Activated naive CD4-positive, alpha-beta T cell treated with anti-CD3 and anti-CD28 coated beads, Interleukin-2, amount 50 U/mL, for 24 hours (primary cell): ENCODE measurements around the gene IGF1R.

Experiments used
- H3K27ac Mint-ChIP-seq: one replicate; pipeline ENCODE4 v1.8.0; 2021; ENCODE audit warnings: mild to moderate bottlenecking, mixed read lengths
- H3K27me3 Mint-ChIP-seq: one replicate; pipeline ENCODE4 v1.8.0; 2021; ENCODE audit warnings: mixed read lengths
- H3K36me3 Mint-ChIP-seq: one replicate; pipeline ENCODE4 v1.8.0; 2021; ENCODE audit warnings: mixed read lengths
- H3K4me1 Mint-ChIP-seq: one replicate; pipeline ENCODE4 v1.8.0; 2021; ENCODE audit warnings: mixed read lengths
- H3K4me3 Mint-ChIP-seq: one replicate; pipeline ENCODE4 v1.8.0; 2021; ENCODE audit warnings: mild to moderate bottlenecking, mixed read lengths
- H3K9me3 Mint-ChIP-seq: one replicate; pipeline ENCODE4 v1.8.0; 2021; ENCODE audit warnings: mixed read lengths

IGF1R gene

DNA sequence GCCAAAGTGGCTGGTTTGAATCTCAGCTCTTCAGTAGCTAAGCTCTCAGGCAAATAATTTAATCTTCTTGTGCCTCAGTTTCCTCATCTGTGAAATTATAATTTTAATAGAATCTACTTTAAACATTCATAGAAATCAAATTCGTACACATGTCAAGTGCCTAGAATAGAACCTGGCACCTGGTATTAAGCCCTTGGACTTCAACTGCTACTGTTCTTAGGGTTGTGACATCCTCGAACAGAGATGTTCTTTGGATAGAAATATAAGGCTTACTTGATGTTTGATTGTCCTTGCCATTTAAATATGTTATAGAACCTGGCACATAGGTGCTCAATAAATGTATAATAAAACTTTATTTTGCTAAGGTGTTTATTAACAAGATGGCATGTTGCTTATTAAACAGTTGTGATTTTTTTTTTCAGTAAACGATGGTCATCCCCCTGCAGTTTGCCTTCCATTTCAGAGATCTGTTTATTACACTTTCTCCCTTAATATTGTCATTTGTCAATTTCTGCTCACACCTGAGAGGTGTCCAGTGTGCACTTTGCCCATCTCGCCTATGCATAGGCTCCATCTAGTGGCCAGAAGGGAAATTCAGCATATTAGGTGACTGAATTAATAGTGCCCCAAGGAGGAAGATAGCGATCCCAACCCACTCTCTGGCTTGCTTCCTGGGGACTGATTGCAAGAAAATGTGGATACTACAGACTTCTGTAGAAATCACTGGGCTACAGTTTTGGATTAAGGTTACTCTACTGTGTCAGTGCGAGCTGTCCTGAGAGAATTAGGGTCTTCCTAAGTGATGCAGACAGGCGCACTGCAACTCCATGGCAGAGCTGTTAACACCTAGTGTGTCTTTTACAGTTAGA is 10.7 kb downstream of the IGF1R start:
- peaks cover 80% of the 10 kb centered on the region for H3K4me1 Mint-ChIP-seq
- no peak overlapping the region for H3K27ac Mint-ChIP-seq
- H3K27me3 Mint-ChIP-seq = no peaks in the 10 kb centered on the region
- no peaks in the 10 kb centered on the region for H3K9me3 Mint-ChIP-seq
- H3K4me3 Mint-ChIP-seq = no peak overlapping the region
- no peaks in the 10 kb centered on the region for H3K36me3 Mint-ChIP-seq

DNA sequence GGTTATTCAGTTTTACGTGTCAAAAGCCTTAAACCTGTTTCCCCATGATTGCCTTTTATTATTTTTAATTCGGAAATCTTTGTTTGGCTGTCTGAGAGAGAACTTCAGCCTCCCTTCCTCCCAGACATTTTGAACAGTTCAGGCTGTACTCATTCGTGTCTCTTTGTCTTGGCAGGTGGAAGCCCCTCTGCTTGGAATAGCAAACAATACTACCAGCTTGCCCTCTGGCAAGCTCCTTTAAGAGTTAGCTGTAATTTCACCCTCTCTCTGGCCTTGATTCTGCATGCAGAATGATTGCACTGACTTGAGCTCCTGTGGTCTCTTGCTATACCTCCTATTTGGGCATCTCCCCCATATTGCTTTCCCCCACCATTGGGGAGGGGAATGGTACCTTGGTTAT is 11.7 kb downstream of the IGF1R start:
- H3K4me1 Mint-ChIP-seq = peaks cover 75% of the 10 kb centered on the region
- no peaks in the 10 kb centered on the region for H3K9me3 Mint-ChIP-seq
- H3K27ac Mint-ChIP-seq = no peak overlapping the region
- H3K36me3 Mint-ChIP-seq = no peaks in the 10 kb centered on the region
- H3K4me3 Mint-ChIP-seq = no peak overlapping the region
- no peaks in the 10 kb centered on the region for H3K27me3 Mint-ChIP-seq

DNA sequence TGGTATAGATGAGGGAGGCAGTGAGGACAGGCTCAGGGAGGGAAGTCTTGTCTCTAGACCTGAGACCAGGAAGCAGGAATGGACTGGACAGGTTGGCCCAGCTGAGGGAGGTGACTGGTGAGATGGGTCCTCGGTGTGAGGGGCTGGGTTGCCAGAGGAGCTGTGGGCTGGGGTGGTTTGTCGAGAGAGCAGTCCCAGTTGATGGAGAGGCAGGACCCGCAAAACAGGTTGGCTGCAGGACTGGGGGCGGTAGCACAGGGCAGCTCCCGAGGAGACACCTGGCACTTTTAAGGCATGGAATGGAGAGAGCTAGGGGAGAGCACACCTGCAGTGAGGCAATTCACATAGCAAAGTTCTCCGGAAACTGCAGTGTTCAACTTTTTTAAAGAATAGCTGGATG is 14.7 kb downstream of the IGF1R start:
- H3K27me3 Mint-ChIP-seq = no peaks in the 10 kb centered on the region
- no peak overlapping the region for H3K4me3 Mint-ChIP-seq
- H3K4me1 Mint-ChIP-seq = peaks cover 78% of the 10 kb centered on the region
- peak overlapping the region; percentile 73 for H3K27ac Mint-ChIP-seq
- no peaks in the 10 kb centered on the region for H3K9me3 Mint-ChIP-seq
- peaks cover 3% of the 10 kb centered on the region for H3K36me3 Mint-ChIP-seq

- Mint-ChIP-seq H3K4me1 (peaks cover 78% of the 10 kb centered on the region), H3K27me3 (no peaks in the 10 kb centered on the region), H3K27ac (no peak overlapping the region), H3K9me3 (no peaks in the 10 kb centered on the region), H3K36me3 (peaks cover 3% of the 10 kb centered on the region), H3K4me3 (no peak overlapping the region)
Observed at GRCh38 chr15:98663606-98664005, 15.3 kb downstream of the IGF1R start.

- H3K4me1 Mint-ChIP-seq = peaks cover 91% of the 10 kb centered on the region
- H3K36me3 Mint-ChIP-seq = peaks cover 3% of the 10 kb centered on the region
- H3K4me3 Mint-ChIP-seq = peak overlapping the region; percentile 2
Observed at GRCh38 chr15:98666441-98666840, 18.1 kb downstream of the IGF1R start.

GRCh38 chr15:98666841-98667240 is 18.5 kb downstream of the IGF1R start:
- Mint-ChIP-seq H3K27ac (no peak overlapping the region), H3K4me3 (no peak overlapping the region), H3K36me3 (peaks cover 3% of the 10 kb centered on the region), H3K9me3 (no peaks in the 10 kb centered on the region), H3K27me3 (no peaks in the 10 kb centered on the region), H3K4me1 (peaks cover 95% of the 10 kb centered on the region)

More at GRCh38 chr15:98666441-98666840, 18.1 kb downstream of the IGF1R start:
- Mint-ChIP-seq H3K27me3 (no peaks in the 10 kb centered on the region), H3K27ac (no peak overlapping the region), H3K9me3 (no peaks in the 10 kb centered on the region)

- peaks cover 94% of the 10 kb centered on the region for H3K4me1 Mint-ChIP-seq
Observed at GRCh38 chr15:98667521-98668179, 19.3 kb downstream of the IGF1R start.

GRCh38 chr15:98668566-98669308 is 20.4 kb downstream of the IGF1R start:
- H3K4me3 Mint-ChIP-seq = peak overlapping the region; percentile 71
- H3K4me1 Mint-ChIP-seq = peaks cover 93% of the 10 kb centered on the region

More at GRCh38 chr15:98667521-98668179, 19.3 kb downstream of the IGF1R start:
- Mint-ChIP-seq H3K27ac (no peak overlapping the region), H3K27me3 (no peaks in the 10 kb centered on the region), H3K4me3 (no peak overlapping the region), H3K9me3 (no peaks in the 10 kb centered on the region), H3K36me3 (peaks cover 3% of the 10 kb centered on the region)

DNA sequence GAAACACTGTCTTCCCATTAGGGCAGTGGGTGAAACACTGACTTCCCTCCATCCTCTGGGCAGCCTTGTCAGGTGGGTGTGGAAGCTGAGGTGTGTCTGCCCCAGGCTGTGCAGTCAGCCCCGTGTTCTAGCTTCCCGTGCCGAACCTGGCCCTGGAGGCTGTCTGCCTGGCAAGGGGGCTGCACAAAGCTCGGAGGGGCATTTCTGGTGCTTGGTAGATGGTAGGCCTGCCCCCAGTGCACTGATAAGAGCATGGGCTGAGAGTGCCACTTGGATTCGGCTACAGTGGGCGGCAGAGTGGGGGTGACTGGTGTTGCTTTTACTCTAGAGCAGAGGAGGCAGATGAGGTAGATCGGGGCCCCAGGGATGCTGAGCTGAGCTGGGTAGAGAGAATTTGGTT is 21.3 kb downstream of the IGF1R start:
- peak overlapping the region; percentile 30 for H3K27ac Mint-ChIP-seq
- H3K9me3 Mint-ChIP-seq = no peaks in the 10 kb centered on the region
- no peaks in the 10 kb centered on the region for H3K27me3 Mint-ChIP-seq
- H3K4me3 Mint-ChIP-seq = peak overlapping the region; percentile 71
- H3K36me3 Mint-ChIP-seq = peaks cover 3% of the 10 kb centered on the region
- H3K4me1 Mint-ChIP-seq = peaks cover 94% of the 10 kb centered on the region

More at GRCh38 chr15:98668566-98669308, 20.4 kb downstream of the IGF1R start:
- peak overlapping the region; percentile 49 for H3K27ac Mint-ChIP-seq
- H3K27me3 Mint-ChIP-seq = no peaks in the 10 kb centered on the region
- no peaks in the 10 kb centered on the region for H3K9me3 Mint-ChIP-seq
- H3K36me3 Mint-ChIP-seq = peaks cover 3% of the 10 kb centered on the region

- Mint-ChIP-seq H3K4me1 (peaks cover 88% of the 10 kb centered on the region), H3K4me3 (no peak overlapping the region)
Observed at GRCh38 chr15:98671060-98672008, 23.0 kb downstream of the IGF1R start.

DNA sequence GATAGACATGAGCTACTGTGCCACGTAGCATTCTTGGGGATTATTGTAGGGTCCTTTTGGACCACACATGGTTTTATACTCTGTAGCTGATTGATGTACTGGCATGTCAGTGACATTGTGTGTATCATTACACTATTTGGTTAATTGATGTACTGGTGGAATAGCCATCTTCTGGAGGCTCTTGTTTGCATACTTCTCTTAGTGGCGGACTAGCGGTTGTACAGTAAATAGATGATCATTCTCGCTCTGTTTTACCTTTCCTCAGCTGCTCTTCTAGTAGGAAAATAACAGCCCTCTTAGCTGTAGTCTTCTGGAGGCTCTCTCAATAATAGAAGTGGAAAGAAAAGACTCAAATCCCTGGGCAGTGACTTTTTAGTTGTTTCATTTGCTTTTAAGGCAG is 24.8 kb downstream of the IGF1R start:
- Mint-ChIP-seq H3K27me3 (no peaks in the 10 kb centered on the region), H3K27ac (no peak overlapping the region), H3K9me3 (no peaks in the 10 kb centered on the region), H3K36me3 (peaks cover 6% of the 10 kb centered on the region), H3K4me1 (peaks cover 86% of the 10 kb centered on the region), H3K4me3 (no peak overlapping the region)

More at GRCh38 chr15:98671060-98672008, 23.0 kb downstream of the IGF1R start:
- Mint-ChIP-seq H3K27ac (peak overlapping the region; percentile 38), H3K27me3 (no peaks in the 10 kb centered on the region), H3K36me3 (peaks cover 2% of the 10 kb centered on the region), H3K9me3 (no peaks in the 10 kb centered on the region)

GRCh38 chr15:98674336-98674735 is 26.0 kb downstream of the IGF1R start:
- no peaks in the 10 kb centered on the region for H3K9me3 Mint-ChIP-seq
- no peak overlapping the region for H3K27ac Mint-ChIP-seq
- no peaks in the 10 kb centered on the region for H3K27me3 Mint-ChIP-seq
- peaks cover 82% of the 10 kb centered on the region for H3K4me1 Mint-ChIP-seq
- H3K36me3 Mint-ChIP-seq = peaks cover 6% of the 10 kb centered on the region
- H3K4me3 Mint-ChIP-seq = no peak overlapping the region

DNA sequence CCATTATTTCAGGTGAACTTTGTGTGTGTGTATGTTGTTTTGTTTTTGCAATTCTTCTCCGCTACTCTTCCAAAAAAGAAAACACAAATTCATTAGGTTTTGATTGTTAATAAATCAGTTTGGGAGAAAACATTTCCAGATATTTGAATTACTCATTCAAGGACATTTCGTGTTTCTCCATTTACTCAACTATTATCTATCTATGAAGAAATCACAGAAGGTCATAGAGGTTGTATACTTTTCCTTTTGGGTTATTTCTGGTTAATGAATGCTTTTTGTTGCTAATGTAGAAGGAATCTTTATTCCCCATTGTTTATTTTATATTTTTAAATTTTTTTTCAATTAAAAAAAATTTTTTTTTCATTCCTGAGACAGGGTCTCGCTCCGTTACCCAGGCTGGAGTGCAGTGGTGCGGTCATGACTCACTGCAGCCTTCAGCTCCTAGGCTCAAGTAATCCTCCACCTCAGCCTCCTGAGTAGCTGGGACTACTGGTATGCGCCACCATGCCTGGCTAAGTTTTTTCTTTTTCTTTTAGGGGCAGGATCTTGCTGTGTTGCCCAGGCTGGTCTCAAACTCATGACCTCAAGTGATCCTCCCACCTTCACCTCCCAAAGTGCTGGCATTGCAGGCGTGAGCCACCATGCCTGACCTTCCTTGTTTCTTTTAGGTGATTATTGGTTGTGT is 28.4 kb downstream of the IGF1R start:
- Mint-ChIP-seq H3K27ac (no peak overlapping the region), H3K9me3 (no peaks in the 10 kb centered on the region), H3K36me3 (peaks cover 6% of the 10 kb centered on the region), H3K4me1 (peaks cover 76% of the 10 kb centered on the region), H3K4me3 (no peak overlapping the region), H3K27me3 (no peaks in the 10 kb centered on the region)

DNA sequence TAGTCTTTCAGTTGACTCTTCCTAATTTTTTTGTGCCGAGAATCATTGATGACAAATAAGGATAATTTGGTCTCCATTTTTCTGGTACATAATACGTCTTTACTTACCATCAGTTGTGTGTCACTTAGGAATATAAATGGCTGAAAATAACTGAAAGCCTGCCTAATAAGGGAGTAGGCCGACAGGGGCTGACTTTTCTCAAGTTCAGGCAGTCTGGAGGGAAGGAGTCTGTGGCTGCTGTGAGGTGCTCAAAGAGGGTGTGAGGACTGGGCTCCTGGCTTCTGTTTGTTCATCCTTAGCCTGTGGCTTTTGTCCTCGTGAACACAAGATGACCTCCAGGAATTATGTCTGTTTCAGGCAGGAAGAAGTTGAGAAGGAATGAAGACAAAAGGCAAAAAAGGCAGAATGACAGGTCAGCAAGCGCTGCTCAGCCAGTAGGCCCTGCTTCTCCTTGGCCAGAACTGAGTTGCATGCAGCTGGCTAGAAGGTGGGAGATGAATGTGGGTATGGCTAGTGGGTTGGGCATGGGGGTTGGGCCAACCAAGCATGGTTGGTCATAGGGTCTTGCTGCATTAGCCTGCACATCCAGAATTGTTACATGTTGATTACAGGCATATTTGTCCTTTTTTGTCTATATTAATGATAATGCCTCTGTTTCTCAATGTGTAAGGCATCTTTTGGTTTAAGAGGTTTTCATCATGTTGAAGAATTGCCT is 29.2 kb downstream of the IGF1R start:
- H3K4me1 Mint-ChIP-seq = peaks cover 77% of the 10 kb centered on the region
- no peak overlapping the region for H3K4me3 Mint-ChIP-seq
- H3K27me3 Mint-ChIP-seq = no peaks in the 10 kb centered on the region
- H3K27ac Mint-ChIP-seq = peak overlapping the region; percentile 72
- peaks cover 6% of the 10 kb centered on the region for H3K36me3 Mint-ChIP-seq
- no peaks in the 10 kb centered on the region for H3K9me3 Mint-ChIP-seq
